Measurements from ENCODE around the gene RPTOR.

The RPTOR gene

GRCh38 chr17:80614332-80615047 is 69.9 kb downstream of the RPTOR start:
- TF ChIP-seq POLR2AphosphoS5 (IDR thresholded peaks at IDR 0.05; ENCODE audit: low read depth) = no peak
- H3K4me3 ChIP-seq (replicated peaks; ENCODE audit: insufficient read depth, low read length) = no peak overlapping the region
- H3K27ac ChIP-seq (replicated peaks) = no peak overlapping the region
- no peaks in the 10 kb centered on the region for H3K27me3 ChIP-seq (ENCODE audit: insufficient read depth, poor library complexity, severe bottlenecking)
- no peak for DNase-seq (ENCODE audit: low read depth in 1 of 2, low spot score in 1 of 2)

- no peaks in the 10 kb centered on the region for H3K27me3 ChIP-seq (ENCODE audit: insufficient read depth, poor library complexity, severe bottlenecking)
- TF ChIP-seq, protein P1, sequence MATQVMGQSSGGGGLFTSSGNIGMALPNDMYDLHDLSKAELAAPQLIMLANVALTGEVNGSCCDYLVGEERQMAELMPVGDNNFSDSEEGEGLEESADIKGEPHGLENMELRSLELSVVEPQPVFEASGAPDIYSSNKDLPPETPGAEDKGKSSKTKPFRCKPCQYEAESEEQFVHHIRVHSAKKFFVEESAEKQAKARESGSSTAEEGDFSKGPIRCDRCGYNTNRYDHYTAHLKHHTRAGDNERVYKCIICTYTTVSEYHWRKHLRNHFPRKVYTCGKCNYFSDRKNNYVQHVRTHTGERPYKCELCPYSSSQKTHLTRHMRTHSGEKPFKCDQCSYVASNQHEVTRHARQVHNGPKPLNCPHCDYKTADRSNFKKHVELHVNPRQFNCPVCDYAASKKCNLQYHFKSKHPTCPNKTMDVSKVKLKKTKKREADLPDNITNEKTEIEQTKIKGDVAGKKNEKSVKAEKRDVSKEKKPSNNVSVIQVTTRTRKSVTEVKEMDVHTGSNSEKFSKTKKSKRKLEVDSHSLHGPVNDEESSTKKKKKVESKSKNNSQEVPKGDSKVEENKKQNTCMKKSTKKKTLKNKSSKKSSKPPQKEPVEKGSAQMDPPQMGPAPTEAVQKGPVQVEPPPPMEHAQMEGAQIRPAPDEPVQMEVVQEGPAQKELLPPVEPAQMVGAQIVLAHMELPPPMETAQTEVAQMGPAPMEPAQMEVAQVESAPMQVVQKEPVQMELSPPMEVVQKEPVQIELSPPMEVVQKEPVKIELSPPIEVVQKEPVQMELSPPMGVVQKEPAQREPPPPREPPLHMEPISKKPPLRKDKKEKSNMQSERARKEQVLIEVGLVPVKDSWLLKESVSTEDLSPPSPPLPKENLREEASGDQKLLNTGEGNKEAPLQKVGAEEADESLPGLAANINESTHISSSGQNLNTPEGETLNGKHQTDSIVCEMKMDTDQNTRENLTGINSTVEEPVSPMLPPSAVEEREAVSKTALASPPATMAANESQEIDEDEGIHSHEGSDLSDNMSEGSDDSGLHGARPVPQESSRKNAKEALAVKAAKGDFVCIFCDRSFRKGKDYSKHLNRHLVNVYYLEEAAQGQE (IDR thresholded peaks at IDR 0.05; ENCODE audit: insufficient replicate concordance, low read depth) = no peak
- TF ChIP-seq POLR2AphosphoS5 (IDR thresholded peaks at IDR 0.05; ENCODE audit: low read depth) = no peak
- TF ChIP-seq GABPA (IDR thresholded peaks at IDR 0.05; ENCODE audit: low read depth) = no peak
- no peak for TF ChIP-seq CTCF (IDR thresholded peaks at IDR 0.05; ENCODE audit: insufficient read depth, low read length)
- no peak for TF ChIP-seq SPI1 (IDR thresholded peaks at IDR 0.05; ENCODE audit: borderline replicate concordance, low read depth)
- H3K27ac ChIP-seq (replicated peaks) = no peak overlapping the region
- DNase-seq (ENCODE audit: low read depth in 1 of 2, low spot score in 1 of 2) = no peak
- H3K4me3 ChIP-seq (replicated peaks; ENCODE audit: insufficient read depth, low read length) = no peak overlapping the region
Observed at GRCh38 chr17:80615376-80615775, 70.7 kb downstream of the RPTOR start.

GRCh38 chr17:80616705-80617104 is 72.1 kb downstream of the RPTOR start:
- H3K27me3 ChIP-seq (ENCODE audit: insufficient read depth, poor library complexity, severe bottlenecking) = no peaks in the 10 kb centered on the region
- H3K4me3 ChIP-seq (replicated peaks; ENCODE audit: insufficient read depth, low read length) = no peak overlapping the region
- no peak overlapping the region for H3K27ac ChIP-seq (replicated peaks)
- no peak for TF ChIP-seq SPI1 (IDR thresholded peaks at IDR 0.05; ENCODE audit: borderline replicate concordance, low read depth)
- TF ChIP-seq GABPA (IDR thresholded peaks at IDR 0.05; ENCODE audit: low read depth) = no peak
- no peak for TF ChIP-seq CTCF (IDR thresholded peaks at IDR 0.05; ENCODE audit: insufficient read depth, low read length)
- TF ChIP-seq POLR2AphosphoS5 (IDR thresholded peaks at IDR 0.05; ENCODE audit: low read depth) = no peak
- TF ChIP-seq, protein P1 (IDR thresholded peaks at IDR 0.05; ENCODE audit: insufficient replicate concordance, low read depth) = no peak
- DNase-seq (ENCODE audit: low read depth in 1 of 2, low spot score in 1 of 2) = no peak

DNA sequence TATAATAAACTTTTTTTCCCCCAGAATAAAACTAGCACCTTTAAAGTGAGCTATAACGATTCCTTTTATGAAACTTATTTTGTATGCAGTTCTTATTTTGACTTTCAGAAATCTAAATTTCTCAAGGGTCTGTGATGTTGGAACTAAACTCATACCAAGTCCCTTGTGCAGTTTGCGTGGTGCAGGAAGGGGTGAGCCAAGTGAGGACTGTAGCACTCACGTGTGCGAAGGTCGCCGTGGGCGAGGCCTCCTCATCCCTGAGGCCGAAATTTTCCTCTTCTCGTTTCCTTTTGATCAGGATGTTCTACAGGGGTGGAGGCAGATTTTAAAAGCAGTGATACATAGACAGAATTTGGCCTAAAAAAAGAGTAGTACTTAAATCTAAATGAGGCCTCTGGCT is 73.7 kb downstream of the RPTOR start:
- no peak overlapping the region for H3K27ac ChIP-seq (replicated peaks)
- no peak for DNase-seq (ENCODE audit: low read depth in 1 of 2, low spot score in 1 of 2)
- TF ChIP-seq CTCF (IDR thresholded peaks at IDR 0.05; ENCODE audit: insufficient read depth, low read length) = no peak
- TF ChIP-seq, protein P1 (IDR thresholded peaks at IDR 0.05; ENCODE audit: insufficient replicate concordance, low read depth) = no peak
- TF ChIP-seq POLR2AphosphoS5 (IDR thresholded peaks at IDR 0.05; ENCODE audit: low read depth) = no peak
- TF ChIP-seq SPI1 (IDR thresholded peaks at IDR 0.05; ENCODE audit: borderline replicate concordance, low read depth) = no peak
- TF ChIP-seq GABPA (IDR thresholded peaks at IDR 0.05; ENCODE audit: low read depth) = no peak
- H3K4me3 ChIP-seq (replicated peaks; ENCODE audit: insufficient read depth, low read length) = no peak overlapping the region
- H3K27me3 ChIP-seq (ENCODE audit: insufficient read depth, poor library complexity, severe bottlenecking) = no peaks in the 10 kb centered on the region
